SU-DHL-6 (cell line): ENCODE measurements around the gene DBN1.

Experiments
- H2AFZ ChIP-seq: fragments of 200-600 bp; sonication (generic); 2 replicates; pipeline ENCODE4 v1.6.1; 2014; ENCODE audit warnings: low read depth, mild to moderate bottlenecking, moderate library complexity, mixed read lengths, antibody characterized with exemption, low read length; ENCODE audit not compliant: severe bottlenecking
- H3F3A ChIP-seq: fragments of 200-600 bp; shearing (Covaris generic); 2 replicates; pipeline ENCODE4 v1.6.0; 2016; ENCODE audit warnings: antibody characterized with exemption, mild to moderate bottlenecking; ENCODE audit not compliant: insufficient read depth
- H3K27ac ChIP-seq: fragments of 200-600 bp; sonication (generic); 2 replicates; pipeline ENCODE4 v1.5.1; 2016; ENCODE audit warnings: low read depth, mild to moderate bottlenecking, low read length, moderate library complexity, mixed read lengths
- H3K27me3 ChIP-seq: fragments of 200-600 bp; sonication (generic), shearing (Covaris generic); 2 replicates; pipeline ENCODE4 v1.6.0; 2014; ENCODE audit warnings: mild to moderate bottlenecking, low read length
- H3K36me3 ChIP-seq: fragments of 200-600 bp; sonication (generic); 2 replicates; pipeline ENCODE4 v1.6.1; 2014; ENCODE audit warnings: mild to moderate bottlenecking, low read length, mixed read lengths
- H3K4me2 ChIP-seq: fragments of 300-600, 200-600 bp; shearing (Covaris generic), sonication (generic); 2 replicates; pipeline ENCODE4 v1.6.0; 2014; ENCODE audit warnings: low read length, low read depth, mild to moderate bottlenecking; ENCODE audit not compliant: poor library complexity, severe bottlenecking
- H3K4me3 ChIP-seq: fragments of 200-600 bp; sonication (generic); 2 replicates; pipeline ENCODE4 v1.5.1; 2014; ENCODE audit warnings: antibody characterized with exemption, low read length, mild to moderate bottlenecking, mixed read lengths; ENCODE audit not compliant: insufficient read depth, poor library complexity, severe bottlenecking
- H3K79me2 ChIP-seq: fragments of 200-600 bp; sonication (generic); 2 replicates; pipeline ENCODE4 v1.6.1; 2014; ENCODE audit warnings: mild to moderate bottlenecking, low read length, moderate library complexity; ENCODE audit not compliant: insufficient read depth
- H3K9ac ChIP-seq: fragments of 200-600 bp; sonication (generic); 2 replicates; pipeline ENCODE4 v1.7.0; 2014; ENCODE audit warnings: mild to moderate bottlenecking, low read length
- H3K9me2 ChIP-seq: fragments of 200-600 bp; sonication (generic); replicated peaks from 2 replicates; pipeline ENCODE4 v1.6.1; 2014; ENCODE audit warnings: low read length; ENCODE audit not compliant: insufficient read depth
- H3K9me3 ChIP-seq: fragments of 200-600 bp; sonication (generic); 2 replicates; pipeline ENCODE4 v1.6.1; 2014; ENCODE audit warnings: low read length, mixed read lengths; ENCODE audit not compliant: insufficient read depth
- H4K20me1 ChIP-seq: fragments of 200-600 bp; sonication (generic); 2 replicates; pipeline ENCODE4 v1.6.1; 2014; ENCODE audit warnings: low read depth, mild to moderate bottlenecking, antibody characterized with exemption, low read length, moderate library complexity, mixed read lengths
- EZH2phosphoT487 ChIP-seq: fragments of 200-600 bp; sonication (generic), shearing (Covaris generic); conservative IDR thresholded peaks from 2 replicates; pipeline ENCODE4 v1.6.1; 2018; ENCODE audit warnings: mild to moderate bottlenecking, antibody characterized with exemption, low read length, moderate library complexity, mixed read lengths
- TF ChIP-seq, protein P1 (sequence below): fragments of 200-600 bp; sonication (generic); IDR thresholded peaks from one replicate; pipeline ENCODE4 v1.5.1; 2017; ENCODE audit warnings: antibody characterized with exemption, mild to moderate bottlenecking, low read length, moderate library complexity; ENCODE audit not compliant: insufficient read depth, poor library complexity, severe bottlenecking

DBN1 gene

GRCh38 chr5:177414481-177414880 lies 59.0 kb downstream of the DBN1 start:
- Histone ChIP-seq H4K20me1 (no peaks in the 10 kb centered on the region), H3K27ac (no peak overlapping the region), H3K9me2 (no peaks in the 10 kb centered on the region), H3K9ac (no peak overlapping the region), H3K79me2 (no peaks in the 10 kb centered on the region), H2AFZ (no peak overlapping the region), H3K27me3 (no peaks in the 10 kb centered on the region), H3K4me3 (no peak overlapping the region), H3F3A (no peaks in the 10 kb centered on the region), H3K4me2 (no peak overlapping the region), H3K36me3 (no peaks in the 10 kb centered on the region), H3K9me3 (no peaks in the 10 kb centered on the region)
- TF ChIP-seq, protein P1, sequence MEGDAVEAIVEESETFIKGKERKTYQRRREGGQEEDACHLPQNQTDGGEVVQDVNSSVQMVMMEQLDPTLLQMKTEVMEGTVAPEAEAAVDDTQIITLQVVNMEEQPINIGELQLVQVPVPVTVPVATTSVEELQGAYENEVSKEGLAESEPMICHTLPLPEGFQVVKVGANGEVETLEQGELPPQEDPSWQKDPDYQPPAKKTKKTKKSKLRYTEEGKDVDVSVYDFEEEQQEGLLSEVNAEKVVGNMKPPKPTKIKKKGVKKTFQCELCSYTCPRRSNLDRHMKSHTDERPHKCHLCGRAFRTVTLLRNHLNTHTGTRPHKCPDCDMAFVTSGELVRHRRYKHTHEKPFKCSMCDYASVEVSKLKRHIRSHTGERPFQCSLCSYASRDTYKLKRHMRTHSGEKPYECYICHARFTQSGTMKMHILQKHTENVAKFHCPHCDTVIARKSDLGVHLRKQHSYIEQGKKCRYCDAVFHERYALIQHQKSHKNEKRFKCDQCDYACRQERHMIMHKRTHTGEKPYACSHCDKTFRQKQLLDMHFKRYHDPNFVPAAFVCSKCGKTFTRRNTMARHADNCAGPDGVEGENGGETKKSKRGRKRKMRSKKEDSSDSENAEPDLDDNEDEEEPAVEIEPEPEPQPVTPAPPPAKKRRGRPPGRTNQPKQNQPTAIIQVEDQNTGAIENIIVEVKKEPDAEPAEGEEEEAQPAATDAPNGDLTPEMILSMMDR = no peak
- no peak for TF ChIP-seq EZH2phosphoT487

- no peak overlapping the region for H3K9ac ChIP-seq
- no peak overlapping the region for H2AFZ ChIP-seq
- H4K20me1 ChIP-seq = no peaks in the 10 kb centered on the region
- H3K4me2 ChIP-seq = no peak overlapping the region
- H3K36me3 ChIP-seq = no peaks in the 10 kb centered on the region
- TF ChIP-seq EZH2phosphoT487 = no peak
- TF ChIP-seq, protein P1 = no peak
- H3K27ac ChIP-seq = no peak overlapping the region
- H3K4me3 ChIP-seq = no peak overlapping the region
- H3F3A ChIP-seq = no peaks in the 10 kb centered on the region
- no peaks in the 10 kb centered on the region for H3K27me3 ChIP-seq
- H3K79me2 ChIP-seq = no peaks in the 10 kb centered on the region
- no peaks in the 10 kb centered on the region for H3K9me2 ChIP-seq
- H3K9me3 ChIP-seq = no peaks in the 10 kb centered on the region
Observed at GRCh38 chr5:177412603-177413233, 60.7 kb downstream of the DBN1 start.

DNA sequence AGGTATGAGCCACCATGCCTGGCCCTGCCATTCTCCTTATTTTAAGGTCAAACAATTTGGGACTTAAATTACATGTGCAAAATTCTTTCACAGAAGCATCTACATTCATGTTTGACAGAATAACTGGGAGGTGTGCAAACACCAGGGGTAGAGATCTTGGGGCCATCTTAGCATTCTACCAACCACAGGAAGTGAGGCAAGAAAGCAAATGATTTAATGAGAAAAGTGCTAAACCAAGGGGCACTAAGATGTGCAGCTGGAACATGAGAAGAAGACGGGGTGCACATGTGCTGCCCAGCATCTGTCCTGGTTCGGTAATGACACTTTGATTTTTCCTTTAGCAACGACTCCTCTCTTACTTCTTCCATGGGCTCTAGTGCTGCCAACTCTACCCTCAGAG lies 62.9 kb downstream of the DBN1 start:
- Histone ChIP-seq H3K4me2 (no peak overlapping the region), H3F3A (no peaks in the 10 kb centered on the region; the same call in 1 of the 2 replicates), H3K9me3 (no peaks in the 10 kb centered on the region), H3K9ac (no peak overlapping the region), H3K79me2 (no peaks in the 10 kb centered on the region), H3K27ac (no peak overlapping the region), H3K9me2 (no peaks in the 10 kb centered on the region), H4K20me1 (no peaks in the 10 kb centered on the region), H3K36me3 (no peaks in the 10 kb centered on the region), H3K4me3 (no peak overlapping the region), H2AFZ (no peak overlapping the region), H3K27me3 (no peaks in the 10 kb centered on the region)
- TF ChIP-seq EZH2phosphoT487 = no peak
- TF ChIP-seq, protein P1 = no peak
